OCI-LY7 (cell line): ENCODE measurements around the gene ALKBH4. TPM values are rescaled to one million over a fixed set of nuclear protein-coding genes. Genes with fewer than 3 reads are reported as not detected.

Experiments used
- BruUV-seq: library from RNA; stranded (reverse); fragments of 400-500 nt; replicated peaks from 2 replicates; lab custom pipeline; 2021; lab: Mats Ljungman, UMichigan
- CTCF ChIA-PET: fragments of 300-600 bp; sonication (Branson Sonifier 250); formaldehyde crosslinking; loops from one replicate; lab custom pipeline; 2022; ENCODE audit warnings: antibody characterized with exemption; ENCODE audit not compliant: unreplicated experiment; lab: Charles Lee
- POLR2A ChIA-PET: fragments of 300-600 bp; sonication (Branson Sonifier 250); formaldehyde crosslinking; loops from one replicate; lab custom pipeline; 2022; ENCODE audit warnings: antibody characterized with exemption; lab: Charles Lee
- DNase-seq: peaks from one replicate; pipeline ENCODE4 v3.0.0-alpha.2; 2015; ENCODE audit warnings: low spot score
- H2AFZ ChIP-seq: fragments of 200-600 bp; sonication (generic), shearing (Covaris generic); 2 replicates; pipeline ENCODE4 v1.6.1; 2014; ENCODE audit warnings: mild to moderate bottlenecking, antibody characterized with exemption, low read length, moderate library complexity
- H3K27ac ChIP-seq: fragments of 200-600 bp; sonication (generic); 2 replicates; pipeline ENCODE4 v1.5.1; 2014; ENCODE audit warnings: mixed run types, low read depth, mild to moderate bottlenecking, moderate library complexity, low read length, inconsistent platforms; ENCODE audit not compliant: poor library complexity, severe bottlenecking
- H3K36me3 ChIP-seq: fragments of 200-600 bp; sonication (generic); 2 replicates; pipeline ENCODE4 v1.6.1; 2014; ENCODE audit warnings: mild to moderate bottlenecking, antibody characterized with exemption, low read length, moderate library complexity, mixed read lengths; ENCODE audit not compliant: insufficient read depth
- H3K4me1 ChIP-seq: fragments of 200-600 bp; sonication (generic); 2 replicates; pipeline ENCODE4 v1.5.1; 2014; ENCODE audit warnings: mild to moderate bottlenecking, low read length; ENCODE audit not compliant: insufficient read depth, poor library complexity, severe bottlenecking
- H3K4me2 ChIP-seq: fragments of 200-600 bp; sonication (generic); 2 replicates; pipeline ENCODE4 v1.6.1; 2014; ENCODE audit warnings: mild to moderate bottlenecking, low read length
- H3K4me3 ChIP-seq: fragments of 200-600 bp; sonication (generic); 2 replicates; pipeline ENCODE4 v1.5.1; 2014; ENCODE audit warnings: mild to moderate bottlenecking, low read depth, low read length; ENCODE audit not compliant: poor library complexity, severe bottlenecking
- H3K79me2 ChIP-seq: fragments of 200-600 bp; sonication (generic); 2 replicates; pipeline ENCODE4 v1.6.1; 2016; ENCODE audit warnings: low read depth, mild to moderate bottlenecking, low read length, moderate library complexity, mixed read lengths; ENCODE audit not compliant: insufficient read depth
- H3K9me2 ChIP-seq: fragments of 200-600 bp; sonication (generic); 2 replicates; pipeline ENCODE4 v1.6.1; 2016; ENCODE audit warnings: mild to moderate bottlenecking, low read length, mixed read lengths; ENCODE audit not compliant: insufficient read depth
- H3K9me3 ChIP-seq: fragments of 200-600 bp; sonication (generic); 2 replicates; pipeline ENCODE4 v1.6.1; 2014; ENCODE audit warnings: mild to moderate bottlenecking, mixed run types, low read length, mixed read lengths
- H4K20me1 ChIP-seq: fragments of 200-600 bp; sonication (generic); 2 replicates; pipeline ENCODE4 v1.6.1; 2014; ENCODE audit warnings: mild to moderate bottlenecking, antibody characterized with exemption, low read length, moderate library complexity, mixed read lengths; ENCODE audit not compliant: insufficient read depth
- CTCF ChIP-seq: fragments of 200-600 bp; sonication (generic); conservative IDR thresholded peaks from 2 replicates; pipeline ENCODE4 v1.5.1; 2014; ENCODE audit warnings: mild to moderate bottlenecking, antibody characterized with exemption, low read length, moderate library complexity, mixed read lengths
- EZH2phosphoT487 ChIP-seq: fragments of 200-600 bp; sonication (generic); IDR thresholded peaks from 2 replicates; pipeline ENCODE4 v1.6.1; 2018; ENCODE audit warnings: low read depth, borderline replicate concordance, mild to moderate bottlenecking, mixed run types, antibody characterized with exemption, low read length, moderate library complexity, mixed read lengths
- intact Hi-C: fragments of 100-400 bp; cut with micrococcal nuclease; formaldehyde crosslinking; loops from one replicate; pipeline ENCODE4 v1.10.0; 2022; ENCODE audit not compliant: unreplicated experiment
- total RNA-seq, 2 experiments: library from RNA; depleted of rRNA in 1 of 2; stranded (reverse); fragments of >200 nt in 1 of 2; shearing (Covaris generic) in 1 of 2; gene quantifications; 2 replicates each; pipeline ENCODE4 v1.2.3, GENCODE V29; 2014 to 2022

ALKBH4 gene
- total RNA-seq, 2 experiments from 2014 or later, result 13.3 to 17.5 TPM

GRCh38 chr7:102439963-102440795, 24.5 kb downstream of the ALKBH4 start:
- Histone ChIP-seq H3K9me3 (peaks cover 4% of the 10 kb centered on the region; the same call in 1 of the 2 replicates), H3K4me2 (peak overlapping the region; percentile 39), H3K27ac (peak overlapping the region; percentile 100), H2AFZ (no peak overlapping the region), H3K4me1 (peaks cover 80% of the 10 kb centered on the region), H3K9me2 (no peaks in the 10 kb centered on the region), H4K20me1 (no peaks in the 10 kb centered on the region), H3K79me2 (peaks cover 60% of the 10 kb centered on the region), H3K4me3 (no peak overlapping the region), H3K36me3 (peaks cover 78% of the 10 kb centered on the region)
- no peak for DNase-seq
- BruUV-seq, result no TSS peak
- ChIA-PET POLR2A (interaction anchor here (0.6 to 9.7 kb wide), 9 partner anchors 7 to 630 kb away, joined by 3 to 66 read pairs (median 3); partner anchors contain the start of gene ORAI2), CTCF (no interaction called here)
- TF ChIP-seq CTCF (no peak), EZH2phosphoT487 (no peak)
- intact Hi-C loops, result loop anchor here (10.0 kb wide), 1 partner anchor 635 kb away; no protein-coding TSS in a partner anchor

- no peaks in the 10 kb centered on the region for H3K9me2 ChIP-seq
- peaks cover 69% of the 10 kb centered on the region for H3K4me1 ChIP-seq
- POLR2A ChIA-PET, result interaction anchor here (1.3 to 6.2 kb wide), 5 partner anchors 8 to 22 kb away, joined by 3 to 66 read pairs (median 10); no protein-coding TSS in a partner anchor
- H3K79me2 ChIP-seq, result peaks cover 61% of the 10 kb centered on the region
- no peaks in the 10 kb centered on the region for H3K9me3 ChIP-seq
- CTCF ChIA-PET, result interaction anchor here (1.0 kb wide), 1 partner anchor 142 kb away, joined by 3 read pairs; no protein-coding TSS in a partner anchor
- H3K4me2 ChIP-seq, result peak overlapping the region; percentile 99
- peak overlapping the region; percentile 80 for H3K4me3 ChIP-seq
- intact Hi-C loops, result no loop called here
- no peaks in the 10 kb centered on the region for H4K20me1 ChIP-seq
- H3K27ac ChIP-seq, result peak overlapping the region; percentile 94
- TSS peak; percentile 43 for BruUV-seq
- H3K36me3 ChIP-seq, result peaks cover 67% of the 10 kb centered on the region
- H2AFZ ChIP-seq, result no peak overlapping the region
- TF ChIP-seq CTCF (no peak), EZH2phosphoT487 (no peak)
- no peak for DNase-seq
These were observed 28.5 kb downstream of the ALKBH4 start for GRCh38 chr7:102436118-102436517.
